Activated T-cell treated with anti-CD3 and anti-CD28 coated beads for 24 hours (primary cell): ENCODE measurements around the gene PIGL.

Source experiments
- DNase-seq: peaks from one replicate; pipeline ENCODE4 v3.0.0-alpha.2; 2020; ENCODE audit warnings: low read depth

Gene PIGL

DNA sequence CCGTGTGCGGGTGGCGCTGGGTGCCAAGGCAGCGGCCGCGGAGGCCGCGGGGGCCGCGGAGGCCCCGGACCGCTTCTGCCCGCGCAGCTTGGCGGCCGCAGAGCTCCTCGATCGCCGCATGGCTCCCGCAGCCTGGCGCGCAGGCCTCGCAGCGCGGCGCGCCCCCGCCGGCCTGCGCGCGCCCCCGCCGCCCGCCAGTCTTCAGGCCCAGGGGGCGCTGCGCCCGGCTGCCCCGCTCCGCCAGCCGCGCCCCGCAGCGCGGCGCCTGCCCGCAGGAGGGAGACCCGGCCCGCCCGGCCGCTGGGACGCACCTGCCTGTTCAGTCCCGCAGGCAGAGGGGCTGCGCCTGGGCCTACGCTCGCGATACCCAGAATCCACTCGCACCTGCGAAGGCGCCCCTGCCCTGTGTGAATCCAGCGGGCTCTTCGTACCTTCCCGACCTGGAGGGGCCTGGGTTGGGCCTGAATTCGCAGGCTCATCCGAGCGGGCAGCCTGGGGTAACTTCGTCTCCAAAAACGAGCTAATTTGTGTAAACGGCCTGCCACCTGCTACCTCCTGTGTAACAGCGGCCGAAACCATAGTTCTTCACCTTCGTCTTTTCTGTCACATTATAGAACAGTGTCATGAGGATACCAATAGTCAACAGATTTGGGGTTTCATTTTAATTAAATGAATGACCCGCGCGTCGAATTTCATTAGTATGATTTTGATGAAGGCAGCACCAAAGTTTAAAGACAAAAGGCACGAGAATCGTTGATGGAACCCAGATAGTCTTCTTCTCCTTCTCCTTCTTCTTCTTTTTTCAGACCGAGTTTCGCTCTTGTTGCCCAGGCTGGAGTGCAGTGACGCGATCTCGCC, 136.5 kb downstream of the PIGL start, which contains the start of gene CENPV:
Gene CENPV (minus strand): TSS at position 153 of the 858 bp plus-strand sequence. CDS start 33 bp downstream, at position 120.
- DNase-seq = peak; percentile 55

DNA sequence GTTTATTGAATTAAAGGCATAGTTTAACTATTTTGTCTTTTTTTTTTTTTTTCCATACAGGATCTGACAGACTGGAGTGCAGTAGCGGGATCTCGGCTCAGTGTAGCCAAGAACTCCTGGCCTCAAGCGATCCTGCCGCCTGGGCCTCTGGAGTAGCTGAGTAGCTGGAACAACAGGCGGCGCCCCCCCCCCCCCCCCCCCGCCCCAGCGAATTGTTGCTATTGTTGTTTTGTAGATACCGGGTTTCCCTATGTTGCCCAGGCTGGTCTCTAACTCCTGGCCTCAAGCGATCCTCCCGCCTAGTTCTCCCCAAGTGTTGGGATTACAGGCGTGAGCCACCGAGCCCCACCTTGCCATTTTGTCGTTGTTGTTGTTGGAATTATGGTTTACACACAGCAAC, 137.6 kb downstream of the PIGL start:
- no peak for DNase-seq

DNA sequence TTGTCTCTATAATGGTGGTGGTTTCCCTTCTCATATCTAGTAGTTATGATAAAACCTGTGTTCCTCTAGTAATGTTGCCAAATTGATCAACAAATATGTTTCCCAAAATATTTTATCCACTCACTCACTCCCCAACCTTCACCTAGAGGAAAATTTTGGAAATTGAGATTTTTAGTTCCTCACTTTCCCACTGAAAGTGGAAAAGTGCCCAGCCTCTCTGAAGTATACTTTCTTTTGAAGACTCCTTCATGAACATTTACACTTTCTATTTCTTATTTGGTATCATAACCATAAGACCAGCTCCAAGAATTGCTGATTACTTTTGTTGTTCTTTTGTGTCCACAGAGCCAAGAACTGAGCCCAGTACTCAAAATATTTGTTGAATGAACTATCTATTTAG, 141.4 kb downstream of the PIGL start:
- DNase-seq = no peak

DNA sequence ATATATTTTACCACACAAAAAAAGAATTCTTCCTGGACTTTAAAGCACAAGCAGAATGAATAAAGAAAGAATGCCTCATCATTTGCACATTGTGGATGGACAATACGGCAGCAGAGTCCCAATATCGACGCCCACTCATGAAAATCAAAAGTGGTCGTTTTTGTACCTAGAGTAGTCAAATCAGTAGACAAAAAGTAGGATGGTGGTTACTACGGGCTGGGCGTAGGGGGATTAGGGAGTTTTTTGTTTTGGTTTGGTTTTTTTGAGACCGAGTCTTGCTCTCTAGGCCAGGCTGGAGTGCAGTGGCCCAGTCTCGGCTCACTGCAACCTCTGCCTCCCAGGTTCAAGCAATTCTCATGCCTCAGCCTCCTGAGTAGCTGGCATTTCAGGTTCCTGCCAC, 144.9 kb downstream of the PIGL start:
- no peak for DNase-seq

DNA sequence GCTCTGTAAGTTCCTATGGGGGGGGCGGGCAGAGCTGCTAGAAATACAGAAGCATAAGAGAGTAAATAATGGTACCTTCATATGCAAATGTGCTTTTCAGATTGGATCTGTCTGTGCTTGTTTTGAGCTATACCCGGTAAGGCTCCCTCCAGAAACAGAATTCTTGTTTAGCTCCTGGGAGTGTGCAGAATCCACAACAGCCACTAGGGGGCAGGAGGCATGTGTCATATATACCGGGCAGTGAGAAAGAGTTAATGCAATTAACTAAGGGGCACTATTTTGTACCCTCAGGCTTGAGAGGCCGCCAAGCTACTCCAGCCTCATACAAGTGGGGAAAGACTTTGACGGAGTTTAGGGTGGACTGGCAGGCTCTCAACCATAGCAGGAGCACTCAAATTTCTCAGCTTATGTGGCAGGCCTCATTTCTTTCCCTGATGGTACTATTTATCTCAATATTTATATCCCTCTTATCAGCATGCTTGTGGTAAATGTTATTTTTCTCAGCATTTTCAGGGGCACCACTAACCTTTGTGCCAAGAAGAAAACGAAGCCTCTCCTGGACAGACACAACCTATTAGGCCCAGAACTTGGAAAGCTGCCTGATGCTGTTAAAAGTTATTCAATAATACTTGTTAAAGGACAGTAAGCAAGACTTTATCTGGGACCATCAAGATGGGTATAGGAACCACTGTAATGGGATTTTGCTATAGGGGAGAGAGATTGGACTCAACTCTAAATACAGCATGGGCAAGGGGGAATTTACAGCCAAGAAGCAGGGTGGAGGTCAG, 146.9 kb downstream of the PIGL start:
- peak; percentile 72 for DNase-seq

DNA sequence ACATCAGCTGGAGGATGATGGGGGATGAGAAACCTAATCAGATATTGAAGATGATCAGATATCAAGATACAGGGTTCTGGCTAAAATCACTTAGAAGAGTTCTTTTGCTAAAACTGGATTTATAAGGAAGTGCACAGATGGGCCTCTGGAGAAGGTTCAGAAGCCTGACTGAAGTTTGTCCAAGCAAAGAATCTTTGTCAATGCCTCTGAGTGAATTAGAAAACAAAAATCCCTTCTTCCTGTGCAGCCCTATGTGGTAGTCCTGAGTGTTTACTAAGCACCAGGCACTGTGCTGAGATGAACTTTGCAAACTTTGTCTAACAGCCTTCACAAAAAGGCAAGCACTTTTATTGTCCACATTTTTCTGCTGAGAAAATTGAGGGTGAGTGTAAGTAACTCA, 147.6 kb downstream of the PIGL start:
- no peak for DNase-seq

DNA sequence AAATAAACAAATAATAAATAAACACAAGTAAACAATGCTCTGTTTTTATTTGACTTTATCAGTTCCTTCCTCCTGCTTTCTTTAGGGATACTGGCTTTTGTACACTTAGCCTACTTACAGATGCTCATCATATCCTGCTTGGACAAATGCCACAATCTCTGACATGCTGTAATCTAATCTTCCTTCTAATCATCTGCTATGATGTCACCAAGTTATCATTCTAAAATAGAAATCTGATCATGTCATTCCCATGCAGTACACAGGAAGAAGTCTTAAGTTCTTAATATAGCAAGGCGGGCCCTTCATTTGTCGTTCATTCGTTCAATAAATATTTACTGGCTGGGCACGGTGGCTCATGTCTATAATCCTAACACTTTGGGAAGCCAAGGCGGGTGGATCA, 154.7 kb downstream of the PIGL start:
- no peak for DNase-seq

DNA sequence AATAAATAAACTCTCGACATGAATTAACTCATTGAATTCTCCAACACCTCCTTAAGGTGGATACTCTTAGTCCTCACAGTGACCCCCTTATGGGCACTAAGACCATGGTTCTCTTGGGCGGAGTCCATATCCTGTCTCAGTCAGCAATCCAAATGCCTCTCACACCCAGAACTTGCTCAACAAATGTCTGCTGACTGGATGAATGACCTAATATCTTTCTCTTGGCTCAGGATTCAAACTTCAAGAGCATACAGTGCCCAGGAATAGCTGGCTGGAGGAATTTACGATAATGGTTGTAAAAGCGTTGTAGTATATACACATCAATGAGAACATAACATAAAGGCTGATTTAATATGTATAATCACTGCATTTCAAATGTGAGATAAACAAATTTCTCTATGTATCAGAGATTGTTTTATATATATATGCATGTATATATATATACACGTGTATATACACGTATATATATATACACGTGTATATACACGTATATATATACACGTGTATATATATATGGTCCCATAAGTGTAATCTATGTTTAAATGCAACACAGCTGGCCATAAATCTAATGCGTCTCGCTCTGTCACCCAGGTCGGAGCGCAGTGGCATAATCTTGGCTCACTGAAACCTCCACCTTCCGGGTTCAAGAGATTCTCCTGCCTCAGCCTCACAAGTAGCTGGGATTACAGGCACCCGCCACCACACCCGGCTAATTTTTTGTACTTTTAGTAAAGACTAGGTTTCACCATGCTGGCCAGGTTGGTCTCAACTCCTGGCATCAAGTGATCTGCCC, 157.3 kb downstream of the PIGL start:
- DNase-seq = no peak
